Ishikawa (cell line): ENCODE measurements around the gene AADACL4.

Experiments
- CEBPB ChIP-seq: IDR thresholded peaks from 2 replicates; pipeline ENCODE4 v1.6.1; 2012
- CREB1 ChIP-seq: IDR thresholded peaks from 2 replicates; pipeline ENCODE4 v1.6.1; 2012; ENCODE audit warnings: low read depth
- EP300 ChIP-seq: IDR thresholded peaks from 2 replicates; pipeline ENCODE4 v1.6.1; 2012; ENCODE audit warnings: borderline replicate concordance
- MAX ChIP-seq: IDR thresholded peaks from 2 replicates; pipeline ENCODE4 v1.6.1; 2012
- RAD21 ChIP-seq: IDR thresholded peaks from 2 replicates; pipeline ENCODE4 v1.6.1; 2012; ENCODE audit warnings: low read depth
- REST ChIP-seq: IDR thresholded peaks from 2 replicates; pipeline ENCODE4 v1.6.1; 2012; ENCODE audit warnings: low read depth, mild to moderate bottlenecking
- TAF1 ChIP-seq: IDR thresholded peaks from 2 replicates; pipeline ENCODE4 v1.6.1; 2012; ENCODE audit warnings: low read depth, mild to moderate bottlenecking
- USF1 ChIP-seq: IDR thresholded peaks from 2 replicates; pipeline ENCODE4 v1.6.1; 2012
- YY1 ChIP-seq: IDR thresholded peaks from 2 replicates; pipeline ENCODE4 v1.6.1; 2012; ENCODE audit warnings: low read depth
- ZBTB7A ChIP-seq: IDR thresholded peaks from 2 replicates; pipeline ENCODE4 v1.6.1; 2012; ENCODE audit warnings: low read depth

GRCh38 chr1:12627296-12627695 is 16.6 kb upstream of the AADACL4 start:
- TF ChIP-seq ZBTB7A (no peak), REST (no peak), CREB1 (no peak), RAD21 (no peak), YY1 (no peak), MAX (no peak), CEBPB (no peak), TAF1 (no peak), USF1 (no peak), EP300 (no peak)
